ENCODE results near the gene PLCB4. TPM values are rescaled to one million over a fixed set of nuclear protein-coding genes. Genes with fewer than 3 reads are reported as not detected.

The PLCB4 gene
- total and polyA plus RNA-seq, 7 donors = 9.7 to 21.0 (median 12.4) TPM

GRCh38 chr20:9110916-9111432 is 42.1 kb downstream of the PLCB4 start:
- no peak for DNase-seq
- intact Hi-C loops (cut with DNase I) = no loop called here
- H3K4me3 ChIP-seq = no peak overlapping the region
- H3K27ac ChIP-seq = peak overlapping the region in 3 of 4 donors; percentile 28 to 59 (median 44)
- no peaks in the 10 kb centered on the region for H3K9me3 ChIP-seq
- WGBS, 2 donors = 68 to 84% methylated on average over 3 of the region's 3 CpGs
- no peaks in the 10 kb centered on the region for H3K36me3 ChIP-seq
- peaks cover 0 to 47% (median 34%) of the 10 kb centered on the region in 4 donors for H3K4me1 ChIP-seq
- no peaks in the 10 kb centered on the region for H3K27me3 ChIP-seq
- TF ChIP-seq POLR2AphosphoS5 (IDR thresholded peaks at IDR 0.05) = no peak
- TF ChIP-seq POLR2A (IDR thresholded peaks at IDR 0.05) = no peak
- no peak for TF ChIP-seq EP300 (IDR thresholded peaks at IDR 0.05)
- no peak for TF ChIP-seq CTCF (IDR thresholded peaks at IDR 0.05)

GRCh38 chr20:9112541-9113515 is 43.9 kb downstream of the PLCB4 start:
- Histone ChIP-seq H3K27me3 (no peaks in the 10 kb centered on the region), H3K9me3 (no peaks in the 10 kb centered on the region), H3K36me3 (no peaks in the 10 kb centered on the region), H3K27ac (peak overlapping the region in 3 of 4 donors; percentile 36 to 59 (median 44)), H3K4me1 (peaks cover 0 to 47% (median 34%) of the 10 kb centered on the region in 4 donors), H3K4me3 (no peak overlapping the region)
- TF ChIP-seq POLR2AphosphoS5 (IDR thresholded peaks at IDR 0.05) (no peak), EP300 (IDR thresholded peaks at IDR 0.05) (no peak), CTCF (IDR thresholded peaks at IDR 0.05) (no peak), POLR2A (IDR thresholded peaks at IDR 0.05) (no peak)
- WGBS, 2 donors = 68 to 89% methylated on average over 6 of the region's 6 CpGs
- intact Hi-C loops (cut with DNase I) = no loop called here
- no peak for DNase-seq

- TF ChIP-seq EP300 (IDR thresholded peaks at IDR 0.05) (no peak), POLR2AphosphoS5 (IDR thresholded peaks at IDR 0.05) (no peak), CTCF (IDR thresholded peaks at IDR 0.05) (no peak), POLR2A (IDR thresholded peaks at IDR 0.05) (no peak)
- Histone ChIP-seq H3K9me3 (no peaks in the 10 kb centered on the region), H3K4me3 (no peak overlapping the region), H3K27ac (no peak overlapping the region), H3K27me3 (no peaks in the 10 kb centered on the region), H3K36me3 (no peaks in the 10 kb centered on the region), H3K4me1 (peaks cover 0 to 44% (median 29%) of the 10 kb centered on the region in 4 donors)
- 30 to 71% methylated on average over 4 of the region's 4 CpGs for WGBS, 2 donors
- no peak for DNase-seq
- intact Hi-C loops (cut with DNase I) = no loop called here
Measured at GRCh38 chr20:9114709-9115108, 45.8 kb downstream of the PLCB4 start.

- Histone ChIP-seq H3K27ac (no peak overlapping the region), H3K4me1 (peaks cover 0 to 22% (median 11%) of the 10 kb centered on the region in 4 donors), H3K27me3 (no peaks in the 10 kb centered on the region), H3K4me3 (no peak overlapping the region), H3K9me3 (no peaks in the 10 kb centered on the region), H3K36me3 (no peaks in the 10 kb centered on the region)
- no peak for DNase-seq
- WGBS, 2 donors = 82 to 87% methylated on average over 3 of the region's 3 CpGs
- intact Hi-C loops (cut with DNase I) = no loop called here
- TF ChIP-seq EP300 (IDR thresholded peaks at IDR 0.05) = no peak
- TF ChIP-seq POLR2AphosphoS5 (IDR thresholded peaks at IDR 0.05) = no peak
- no peak for TF ChIP-seq CTCF (IDR thresholded peaks at IDR 0.05)
- TF ChIP-seq POLR2A (IDR thresholded peaks at IDR 0.05) = no peak
Measured at GRCh38 chr20:9117548-9117947, 48.7 kb downstream of the PLCB4 start.
